Esophagus muscularis mucosa (tissue), 4 donors: ENCODE measurements around the gene SP9. TPM values are rescaled to one million over a fixed set of nuclear protein-coding genes. Genes with fewer than 3 reads are reported as not detected.

Experiments used
- DNase-seq: peaks from one replicate; pipeline ENCODE4 v3.0.0-alpha.2; 2017; ENCODE audit errors: extremely low spot score
- H3K27ac ChIP-seq, 4 donors: fragments of 200-600 bp; sonication (generic); replicated peaks in 1 of 4; 1 replicate in 3 of 4; 2 replicates in 1 of 4; pipeline ENCODE4 v1.5.1; 2016 to 2019; ENCODE audit warnings: mild to moderate bottlenecking in 1 of 4
- H3K27me3 ChIP-seq, 4 donors: fragments of 200-600 bp; sonication (generic); one replicate each; pipeline versions ENCODE4 v1.5.1 to v1.6.0; 2016 to 2019
- H3K36me3 ChIP-seq, 4 donors: fragments of 200-600 bp; sonication (generic); one replicate each; pipeline ENCODE4 v1.5.1; 2016 to 2019
- H3K4me1 ChIP-seq, 4 donors: fragments of 200-600 bp; sonication (generic); one replicate each; pipeline ENCODE4 v1.5.1; 2016 to 2019
- H3K4me3 ChIP-seq, 4 donors: fragments of 200-600 bp; sonication (generic); 1 replicate in 2 of 4; 2 replicates in 2 of 4; pipeline ENCODE4 v1.5.1; 2016 to 2019; ENCODE audit warnings: mild to moderate bottlenecking in 4 of 4, moderate library complexity in 1 of 4
- H3K9me3 ChIP-seq, 4 donors: fragments of 200-600 bp; sonication (generic); 1 replicate in 3 of 4; 2 replicates in 1 of 4; pipeline ENCODE4 v1.5.1; 2016 to 2019
- EP300 ChIP-seq: sonication (generic); formaldehyde crosslinking; IDR thresholded peaks from one replicate; pipeline ENCODE4 v1.6.1; 2017; ENCODE audit warnings: antibody characterized with exemption
- POLR2A ChIP-seq: fragments of 450-650 bp; IDR thresholded peaks from one replicate; pipeline ENCODE4 v1.6.1; 2017; ENCODE audit warnings: antibody characterized with exemption, moderate library complexity, mild to moderate bottlenecking, low read depth
- POLR2AphosphoS5 ChIP-seq, 2 donors: sonication (generic); formaldehyde crosslinking; IDR thresholded peaks; one replicate each; pipeline ENCODE4 v1.6.1; 2017; ENCODE audit warnings: antibody characterized with exemption in 2 of 2
- WGBS: methylation state at CpG from one replicate; pipeline ENCODE4 v1.1.5; 2018; 5-methylcytosine and 5-hydroxymethylcytosine counted together
- intact Hi-C: fragments of 100-400 bp; cut with DNase I; formaldehyde crosslinking; loops from one replicate; pipeline ENCODE4 v1.15.1; 2023
- total RNA-seq, 4 donors: library from RNA; depleted of rRNA; stranded (reverse); fragments of >200 nt; gene quantifications; one replicate each; pipeline versions ENCODE4 v1.1.0 to v1.2.1, GENCODE V29; 2016
- TF ChIP-seq, protein P1 (sequence below), 3 experiments: fragments of 200-600 bp in 2 of 3; fragments of 450-650 bp in 1 of 3; sonication (generic) in 2 of 3; IDR thresholded peaks; one replicate each; pipeline ENCODE4 v1.5.1; 2017 to 2019; ENCODE audit warnings: antibody characterized with exemption in 3 of 3, mild to moderate bottlenecking in 2 of 3, moderate library complexity in 1 of 3

The SP9 gene
- total RNA-seq, 4 donors from 2014 or later = not detected

DNA sequence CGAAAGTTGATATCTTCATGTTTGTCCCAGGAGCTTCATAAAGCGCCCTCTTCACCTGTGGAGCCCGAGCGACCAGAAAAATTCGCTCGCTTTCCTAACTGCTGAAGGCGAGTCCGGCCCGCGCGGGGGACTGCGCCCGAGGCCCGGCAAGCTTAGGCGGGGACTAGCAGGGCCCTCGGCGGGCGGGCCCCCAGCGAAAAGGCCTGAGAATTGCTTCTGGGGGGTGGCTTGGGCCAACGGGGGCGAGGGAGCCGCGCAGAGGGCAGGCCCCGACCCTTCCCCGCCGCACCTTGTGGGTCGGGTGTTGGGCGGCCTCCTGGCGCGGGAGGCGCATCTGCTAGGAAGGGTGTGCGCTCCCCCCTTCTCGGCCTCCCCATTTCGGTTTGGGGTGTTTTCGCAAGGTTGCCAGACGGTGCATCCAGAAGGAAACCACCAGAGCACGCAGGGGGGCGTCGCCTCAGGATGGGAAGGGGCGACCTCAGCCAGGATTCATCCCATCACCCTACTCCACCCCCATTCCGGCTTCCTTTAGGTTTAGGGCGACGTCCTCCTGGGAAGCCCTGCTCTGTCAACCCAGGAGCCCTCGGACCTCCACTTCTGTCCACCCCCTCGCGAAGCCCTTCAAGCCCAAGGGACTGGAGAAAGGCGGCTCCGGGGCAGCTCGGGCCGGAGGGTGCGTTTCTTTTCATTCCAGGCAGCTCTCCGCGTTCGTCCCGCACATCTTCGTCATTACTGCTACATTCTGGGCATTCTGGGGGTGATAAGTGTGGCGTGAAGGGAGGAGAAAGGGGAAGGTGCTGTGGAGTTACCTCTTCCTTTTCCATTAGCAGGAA is 9.1 kb downstream of the SP9 start:
- 19% methylated on average over 49 of the region's 57 CpGs for WGBS
- intact Hi-C loops = loop anchor here (2.0 to 10.0 kb wide), 2 partner anchors 459 to 941 kb away; no protein-coding TSS in a partner anchor

DNA sequence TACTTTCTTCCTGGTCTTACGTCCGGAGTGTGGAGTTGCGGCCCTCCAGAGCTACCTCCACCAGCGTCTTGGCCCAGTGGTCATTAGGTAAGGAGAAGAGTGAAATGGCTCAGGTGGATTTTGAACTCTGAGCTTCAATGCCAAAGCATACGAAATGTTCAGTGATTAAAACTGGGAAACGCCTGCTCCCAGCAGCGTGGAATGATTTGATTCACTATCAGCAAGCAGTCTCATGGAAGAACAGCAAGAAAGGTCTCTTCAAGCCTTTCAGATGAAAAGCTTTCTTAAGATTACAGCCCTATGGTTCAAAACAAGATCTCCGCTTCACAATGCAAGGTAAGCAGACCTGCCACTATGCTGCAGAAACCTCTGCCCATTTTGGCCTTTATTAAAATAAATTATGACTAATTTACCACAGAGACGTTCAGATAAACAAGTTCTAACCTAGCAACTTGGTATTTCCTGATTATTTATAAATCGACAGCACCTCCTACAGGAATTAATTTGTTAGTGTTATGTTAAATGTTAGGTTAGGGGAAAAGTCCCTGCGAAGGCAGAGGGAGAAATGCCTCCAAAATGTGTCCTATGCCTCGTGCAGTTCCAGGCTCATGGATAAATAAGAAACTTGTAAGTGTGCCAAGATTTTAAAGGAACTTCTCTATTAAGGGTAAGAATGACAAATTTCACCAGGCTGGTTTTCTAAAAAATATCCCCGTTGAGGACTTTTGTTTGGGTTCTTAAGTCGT is 10.1 kb downstream of the SP9 start:
- H3K4me3 ChIP-seq = no peak overlapping the region
- H3K27me3 ChIP-seq = peaks cover 12 to 54% (median 50%) of the 10 kb centered on the region in 4 donors
- DNase-seq = no peak
- intact Hi-C loops = loop anchor here (10.0 kb wide), 1 partner anchor 460 kb away; no protein-coding TSS in a partner anchor
- TF ChIP-seq POLR2AphosphoS5 (IDR thresholded peaks at IDR 0.05) = no peak
- TF ChIP-seq POLR2A = no peak
- TF ChIP-seq, protein P1, sequence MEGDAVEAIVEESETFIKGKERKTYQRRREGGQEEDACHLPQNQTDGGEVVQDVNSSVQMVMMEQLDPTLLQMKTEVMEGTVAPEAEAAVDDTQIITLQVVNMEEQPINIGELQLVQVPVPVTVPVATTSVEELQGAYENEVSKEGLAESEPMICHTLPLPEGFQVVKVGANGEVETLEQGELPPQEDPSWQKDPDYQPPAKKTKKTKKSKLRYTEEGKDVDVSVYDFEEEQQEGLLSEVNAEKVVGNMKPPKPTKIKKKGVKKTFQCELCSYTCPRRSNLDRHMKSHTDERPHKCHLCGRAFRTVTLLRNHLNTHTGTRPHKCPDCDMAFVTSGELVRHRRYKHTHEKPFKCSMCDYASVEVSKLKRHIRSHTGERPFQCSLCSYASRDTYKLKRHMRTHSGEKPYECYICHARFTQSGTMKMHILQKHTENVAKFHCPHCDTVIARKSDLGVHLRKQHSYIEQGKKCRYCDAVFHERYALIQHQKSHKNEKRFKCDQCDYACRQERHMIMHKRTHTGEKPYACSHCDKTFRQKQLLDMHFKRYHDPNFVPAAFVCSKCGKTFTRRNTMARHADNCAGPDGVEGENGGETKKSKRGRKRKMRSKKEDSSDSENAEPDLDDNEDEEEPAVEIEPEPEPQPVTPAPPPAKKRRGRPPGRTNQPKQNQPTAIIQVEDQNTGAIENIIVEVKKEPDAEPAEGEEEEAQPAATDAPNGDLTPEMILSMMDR (IDR thresholded peaks at IDR 0.05) = peak in 1 of 3 experiments; percentile 13
- WGBS = 59% methylated on average over 14 of the region's 14 CpGs
- H3K27ac ChIP-seq = no peak overlapping the region
- H3K36me3 ChIP-seq = peaks cover 16 to 29% (median 24%) of the 10 kb centered on the region in 4 donors
- H3K9me3 ChIP-seq = no peaks in the 10 kb centered on the region
- peaks cover 30 to 42% (median 40%) of the 10 kb centered on the region in 4 donors for H3K4me1 ChIP-seq

More for the DNA sequence above, 9.1 kb downstream of the SP9 start:
- Histone ChIP-seq H3K4me1 (peaks cover 30 to 43% (median 40%) of the 10 kb centered on the region in 4 donors), H3K27me3 (peaks cover 12 to 64% (median 60%) of the 10 kb centered on the region in 4 donors), H3K27ac (no peak overlapping the region), H3K4me3 (no peak overlapping the region), H3K9me3 (no peaks in the 10 kb centered on the region), H3K36me3 (peaks cover 12 to 20% (median 16%) of the 10 kb centered on the region in 4 donors)
- DNase-seq = no peak
- TF ChIP-seq EP300 = no peak
- TF ChIP-seq, protein P1 (IDR thresholded peaks at IDR 0.05) = no peak
- TF ChIP-seq POLR2A = no peak
- no peak for TF ChIP-seq POLR2AphosphoS5 (IDR thresholded peaks at IDR 0.05)

DNA sequence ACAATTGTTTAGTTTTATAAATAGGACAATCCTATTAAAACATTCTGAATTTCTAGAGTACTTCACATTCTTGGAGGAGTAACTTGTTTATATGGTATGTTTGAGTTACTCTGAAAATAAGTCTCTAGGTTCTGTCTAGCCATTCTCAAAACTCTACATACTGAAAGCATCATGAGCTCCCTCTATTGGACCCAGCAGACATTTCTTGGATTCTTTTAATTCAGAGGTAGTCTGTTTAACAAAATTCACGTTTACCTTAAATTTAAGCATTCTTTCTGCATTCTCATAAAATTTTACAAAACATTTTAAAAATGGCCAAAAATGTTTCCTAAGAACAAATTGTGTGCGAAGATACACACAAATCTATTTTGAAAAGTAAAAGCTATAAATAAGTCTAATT is 15.3 kb downstream of the SP9 start:
- Histone ChIP-seq H3K4me1 (no peaks in the 10 kb centered on the region), H3K36me3 (peaks cover 16 to 44% (median 27%) of the 10 kb centered on the region in 4 donors), H3K4me3 (no peak overlapping the region), H3K27me3 (peaks cover 0 to 3% (median 0%) of the 10 kb centered on the region in 4 donors), H3K27ac (no peak overlapping the region), H3K9me3 (no peaks in the 10 kb centered on the region)
- no peak for DNase-seq
- intact Hi-C loops = no loop called here
- TF ChIP-seq EP300 = no peak
- TF ChIP-seq, protein P1 (IDR thresholded peaks at IDR 0.05) = peak in 1 of 3 experiments; percentile 15
- 86% methylated on average over 2 of the region's 2 CpGs for WGBS

DNA sequence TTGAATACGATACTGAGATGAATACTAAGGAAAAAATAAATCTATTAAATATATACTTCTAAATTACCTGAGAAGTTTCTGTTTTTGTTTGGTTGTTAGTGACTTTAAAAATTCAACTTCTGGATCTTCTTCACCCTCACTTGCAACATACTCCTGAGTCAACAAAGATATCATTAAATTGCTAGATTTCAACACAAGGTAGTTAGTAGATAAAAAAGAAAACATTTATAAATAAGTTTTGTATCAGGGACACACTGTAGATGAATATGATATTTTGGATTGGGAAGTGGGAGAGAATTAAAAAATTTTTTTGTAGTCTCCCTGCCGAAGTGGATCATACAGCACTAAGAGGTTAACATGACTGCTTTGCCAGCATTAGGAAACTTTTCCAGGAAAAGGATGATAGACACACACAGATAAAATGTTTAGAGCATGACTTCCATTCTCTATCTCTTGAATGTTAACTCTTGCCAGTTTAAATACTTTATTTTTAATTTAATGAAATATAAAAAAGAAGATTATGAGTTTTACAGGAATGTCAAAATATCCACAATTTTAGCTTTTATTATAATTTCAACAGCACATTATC is 15.9 kb downstream of the SP9 start:
- intact Hi-C loops = no loop called here
- no peaks in the 10 kb centered on the region for H3K27me3 ChIP-seq
- no peaks in the 10 kb centered on the region for H3K4me1 ChIP-seq
- no peak overlapping the region for H3K27ac ChIP-seq
- no peaks in the 10 kb centered on the region for H3K9me3 ChIP-seq
- WGBS = 93% methylated on average over 2 of the region's 2 CpGs
- no peak for DNase-seq
- H3K36me3 ChIP-seq = peaks cover 16 to 45% (median 27%) of the 10 kb centered on the region in 4 donors
- TF ChIP-seq POLR2A (no peak), POLR2AphosphoS5 (IDR thresholded peaks at IDR 0.05) (no peak), EP300 (no peak)
- TF ChIP-seq, protein P1 (IDR thresholded peaks at IDR 0.05) = no peak
- H3K4me3 ChIP-seq = no peak overlapping the region
